Psoas muscle (tissue), 8 donors: ENCODE measurements around the gene MUC6. TPM values are rescaled to one million over a fixed set of nuclear protein-coding genes. Genes with fewer than 3 reads are reported as not detected.

Experiments used
- ATAC-seq, 4 donors: fragments of 200-7000 bp; cut with Tn5 transposase; one replicate each; pipeline ENCODE4 v1.9.1; 2020; ENCODE audit warnings: moderate library complexity in 3 of 4, mild to moderate bottlenecking in 2 of 4
- DNase-seq, 2 donors: peaks; one replicate each; pipeline ENCODE4 v3.0.0-alpha.2; 2020
- H3K27ac ChIP-seq: fragments of 200-600 bp; one replicate; pipeline ENCODE4 v1.8.0; 2022
- H3K27me3 ChIP-seq, 3 donors: fragments of 200-600 bp in 1 of 3; one replicate each; pipeline versions ENCODE4 v1.6.1 to v1.8.0; 2013 to 2022; ENCODE audit warnings: low read length in 2 of 3, mild to moderate bottlenecking in 2 of 3, moderate library complexity in 1 of 3; ENCODE audit not compliant: insufficient read depth in 3 of 3
- H3K36me3 ChIP-seq, 2 donors: fragments of 200-600 bp in 1 of 2; one replicate each; pipeline versions ENCODE4 v1.6.1 to v1.8.0; 2013 to 2022; ENCODE audit warnings: low read depth in 1 of 2, mild to moderate bottlenecking in 1 of 2, moderate library complexity in 1 of 2; ENCODE audit not compliant: insufficient read depth in 1 of 2
- H3K4me1 ChIP-seq: fragments of 200-600 bp; one replicate; pipeline ENCODE4 v1.8.0; 2022
- H3K4me3 ChIP-seq: fragments of 200-600 bp; one replicate; pipeline ENCODE4 v1.8.0; 2022; ENCODE audit warnings: mild to moderate bottlenecking
- H3K9me3 ChIP-seq: fragments of 200-600 bp; one replicate; pipeline ENCODE4 v1.8.0; 2022
- CTCF ChIP-seq: fragments of 200-600 bp; IDR thresholded peaks from one replicate; pipeline ENCODE4 v1.8.0; 2022; ENCODE audit warnings: antibody characterized with exemption
- WGBS, 3 donors: extraction: QIAGEN DNeasy Blood & Tissue Kit; methylation state at CpG; one replicate each; pipeline versions ENCODE4 v1.1.6 to v1.1.7; 2013; 5-methylcytosine and 5-hydroxymethylcytosine counted together
- intact Hi-C, 2 donors: fragments of 100-400 bp; cut with DNase I; formaldehyde crosslinking; loops; one replicate each; pipeline versions ENCODE4 v1.11.0 to v1.14.2; 2022
- polyA plus RNA-seq, 3 donors: library from polyadenylated mRNA; stranded (reverse); fragments of 200-250 nt; gene quantifications; one replicate each; pipeline ENCODE4 v1.2.3, GENCODE V29; 2013
- total RNA-seq, 4 donors: library from RNA; stranded (reverse); fragmentation: NEBNext Ultra II Directional in 2 of 4; extraction: Animal tissue kit (Norgen Biotek cat#: 25700) in 2 of 4; gene quantifications; one replicate each; pipeline versions ENCODE4 v1.2.1 to v1.2.4, GENCODE V29; 2021 to 2023
- donor health status: healthy with polysubstance abuse.
- donor health status: DM: no; HTN: no; CAD: no; lungs with moderate emphysema.
- donor health status: Bipolar disorder and iron deficiency.
- donor health status: healthy.
- donor health status: DM: yes; HTN: yes; CAD: no.
- donor health status: DM: no; HTN: no; CAD: no.
- donor health status: DM: no; HTN: no; CAD: no.
- donor health status: DM: yes; HTN: yes; CAD: no.

The MUC6 gene
- total and polyA plus RNA-seq, 7 donors: under 0.01 to 0.04 (median 0.01) TPM; not detected in 4

DNA sequence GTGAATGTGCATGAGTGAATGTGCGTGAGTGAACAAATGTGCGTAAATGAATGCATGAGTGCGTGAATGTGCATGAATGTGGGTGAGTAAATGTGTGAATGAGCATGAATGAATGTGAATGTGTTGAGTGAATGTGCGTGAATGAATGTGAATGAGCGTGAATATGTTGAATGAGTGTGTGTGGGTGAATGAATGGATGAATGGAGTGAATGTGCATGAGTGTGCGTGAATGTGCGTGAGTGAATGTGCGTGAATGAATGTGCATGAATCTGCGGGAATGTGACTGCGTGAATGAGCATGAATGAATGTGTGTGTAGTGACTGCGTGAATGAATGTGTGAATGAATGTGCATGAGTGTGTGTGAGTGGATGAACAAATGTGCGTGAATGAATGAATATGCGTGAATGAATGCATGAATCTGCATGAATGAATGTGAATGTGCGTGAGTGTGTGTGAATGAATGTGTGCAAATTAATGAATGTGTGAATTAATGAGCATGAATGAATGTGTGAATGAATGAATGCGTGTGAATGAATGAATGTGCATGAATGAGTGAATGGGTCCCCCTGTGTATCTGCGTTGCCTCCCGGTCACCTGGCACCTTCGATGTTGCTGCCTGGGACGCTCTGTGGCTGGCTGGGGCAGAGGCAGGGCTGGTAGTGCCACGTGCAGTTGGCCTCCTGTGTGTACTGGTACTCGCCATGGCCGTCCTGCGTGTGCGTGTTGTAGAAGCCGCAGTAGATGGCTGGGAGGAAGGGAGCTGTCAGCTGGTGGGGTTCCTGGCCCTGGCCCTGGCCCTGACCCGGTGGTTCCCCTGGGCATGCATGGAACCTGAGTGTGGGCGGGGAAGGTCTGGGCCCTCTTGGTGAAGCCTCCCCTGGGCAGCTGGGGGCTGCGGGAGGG, 13.4 kb downstream of the MUC6 start:
- DNase-seq (no peak), ATAC-seq (no peak)
- Histone ChIP-seq H3K9me3 (no peaks in the 10 kb centered on the region), H3K4me3 (no peak overlapping the region), H3K36me3 (no peaks in the 10 kb centered on the region), H3K4me1 (no peaks in the 10 kb centered on the region), H3K27me3 (no peaks in the 10 kb centered on the region), H3K27ac (no peak overlapping the region)
- 93% methylated on average over 28 of the region's 28 CpGs for WGBS, 3 donors
- intact Hi-C loops: no loop called here
- TF ChIP-seq CTCF: no peak

GRCh38 chr11:1022411-1022810, 14.1 kb downstream of the MUC6 start:
- Histone ChIP-seq H3K4me1 (no peaks in the 10 kb centered on the region), H3K9me3 (no peaks in the 10 kb centered on the region), H3K36me3 (no peaks in the 10 kb centered on the region), H3K27me3 (no peaks in the 10 kb centered on the region), H3K4me3 (no peak overlapping the region), H3K27ac (no peak overlapping the region)
- no peak for TF ChIP-seq CTCF
- intact Hi-C loops: no loop called here
- DNase-seq (no peak), ATAC-seq (no peak)
- WGBS, 3 donors: 95 to 99% (median 96%) methylated on average over 7 of the region's 7 CpGs

GRCh38 chr11:1020211-1020905, 16.2 kb downstream of the MUC6 start:
- Histone ChIP-seq H3K9me3 (no peaks in the 10 kb centered on the region), H3K27me3 (no peaks in the 10 kb centered on the region), H3K27ac (no peak overlapping the region), H3K4me1 (no peaks in the 10 kb centered on the region), H3K4me3 (no peak overlapping the region), H3K36me3 (no peaks in the 10 kb centered on the region)
- intact Hi-C loops: no loop called here
- ATAC-seq: no peak
- 93 to 96% (median 95%) methylated on average over 16 to 19 of the region's 19 CpGs for WGBS, 3 donors
- no peak for DNase-seq
- no peak for TF ChIP-seq CTCF

- Histone ChIP-seq H3K27me3 (no peaks in the 10 kb centered on the region), H3K27ac (no peak overlapping the region), H3K36me3 (no peaks in the 10 kb centered on the region), H3K9me3 (no peaks in the 10 kb centered on the region), H3K4me1 (no peaks in the 10 kb centered on the region), H3K4me3 (no peak overlapping the region)
- intact Hi-C loops: no loop called here
- 83 to 86% (median 85%) methylated on average over 20 to 21 of the region's 21 CpGs for WGBS, 3 donors
- TF ChIP-seq CTCF: no peak
- no peak for DNase-seq
- ATAC-seq: no peak
Measured at GRCh38 chr11:1019321-1019910, 17.1 kb downstream of the MUC6 start.
